ENCODE measurements around the gene MEGF8. TPM values are rescaled to one million over a fixed set of nuclear protein-coding genes. Genes with fewer than 3 reads are reported as not detected.

The MEGF8 gene
- total and polyA plus RNA-seq, 2 of the 8 experiments (the other 6 are each of a cell fraction or from before 2014, with no cell fraction given) = 13.0 to 23.7 TPM

DNA sequence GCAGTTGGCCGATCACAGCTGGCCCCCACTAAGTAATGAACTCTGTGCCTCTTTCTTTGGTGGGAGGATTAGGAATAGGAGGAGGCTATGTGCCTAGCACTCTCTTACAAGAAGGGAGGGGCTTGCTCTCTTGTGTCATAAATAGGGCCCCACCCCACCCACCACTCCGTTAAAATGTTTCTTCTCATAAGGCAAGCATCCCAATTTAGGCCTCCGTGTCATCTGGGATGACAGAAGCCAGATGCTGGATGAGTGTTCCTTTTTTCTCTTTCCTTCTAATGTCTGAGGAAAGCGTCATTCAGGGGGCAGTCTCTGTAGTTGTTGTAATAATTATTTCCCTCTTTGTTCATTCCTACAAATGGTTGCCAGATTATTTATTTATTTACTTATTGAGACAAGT, 101.9 kb downstream of the MEGF8 start, which contains the start of gene LIPE:
Gene LIPE (minus strand): TSS at position 76 of the 400 bp plus-strand sequence. CDS start 239 bp downstream, outside the sequence.
- H3K27ac ChIP-seq (ENCODE audit: low read depth, low read length) = no peak within 1 kb of the TSS
- H2BK120ac ChIP-seq (replicated peaks; ENCODE audit: low read depth, low read length) = no peak within 1 kb of the TSS
- TF ChIP-seq ATF2 (IDR thresholded peaks at IDR 0.05; ENCODE audit: low read length) (no peak), SIX5 (IDR thresholded peaks at IDR 0.05; ENCODE audit: low read depth, low read length) (no peak), SRF (IDR thresholded peaks at IDR 0.05; ENCODE audit: low read depth, low read length) (no peak), TEAD4 (IDR thresholded peaks at IDR 0.05; ENCODE audit: low read depth, low read length) (no peak)
- no peak within 1 kb of the TSS for H2BK12ac ChIP-seq (ENCODE audit: low read depth, low read length)
- H4K8ac ChIP-seq (ENCODE audit: extremely low read depth, insufficient read depth, low read length) = no peak within 1 kb of the TSS
- peaks cover 7% of the 10 kb centered on the region; the same call in 1 of the 2 replicates for H3K23me2 ChIP-seq (ENCODE audit: low read depth, low read length)
- H3K4me3 ChIP-seq (ENCODE audit: extremely low read depth in 1 of 4, insufficient read depth in 2 of 4, low read depth in 3 of 4, low read length in 4 of 4) = no peak within 1 kb of the TSS
- H3K4me2 ChIP-seq (ENCODE audit: insufficient read depth in 1 of 2, low read depth in 2 of 2, low read length in 2 of 2) = no peak within 1 kb of the TSS
- H4K20me1 ChIP-seq (replicated peaks in 1 of 2; ENCODE audit: control insufficient read depth in 1 of 2, insufficient read depth in 2 of 2, low read length in 2 of 2) = peaks cover 0 to 2% of the 10 kb centered on the region in 2 experiments
- H3K9ac ChIP-seq (replicated peaks in 1 of 4; ENCODE audit: extremely low read depth in 1 of 4, low read depth in 3 of 4, low read length in 3 of 4) = no peak within 1 kb of the TSS
- no peak within 1 kb of the TSS for H2AK5ac ChIP-seq (ENCODE audit: low read depth, low read length)
- no peak within 1 kb of the TSS for H2AFZ ChIP-seq (ENCODE audit: low read length)
- H3K4me1 ChIP-seq (replicated peaks in 1 of 4; ENCODE audit: control insufficient read depth in 3 of 4, insufficient read depth in 4 of 4, low read length in 3 of 4) = peaks cover 0 to 12% (median 4%) of the 10 kb centered on the region in 4 experiments; a peak in 5 of 7 replicates
- POLR2A ChIA-PET (ENCODE audit: partially characterized antibody) = no interaction called here
- DNase-seq (ENCODE audit: low read depth in 1 of 2, low spot score in 2 of 2) = no peak
- H4K5ac ChIP-seq (ENCODE audit: insufficient read length, low read depth, low read length) = no peak within 1 kb of the TSS
- H3K79me1 ChIP-seq (ENCODE audit: low read depth, low read length) = no peaks in the 10 kb centered on the region
- no peaks in the 10 kb centered on the region for H3K79me2 ChIP-seq (ENCODE audit: control insufficient read depth in 1 of 2, insufficient read depth in 2 of 2, low read length in 2 of 2)
- H3K4ac ChIP-seq (replicated peaks; ENCODE audit: insufficient read length, low read depth, low read length) = no peak within 1 kb of the TSS
- CTCF ChIA-PET (ENCODE audit: partially characterized antibody) = interaction anchor here (6.2 to 10.3 kb wide), 2 partner anchors 8 to 15 kb away, joined by 43 to 101 read pairs; partner anchors contain the start of gene CXCL17
- peaks cover 10 to 31% (median 24%) of the 10 kb centered on the region in 4 experiments for H3K27me3 ChIP-seq (replicated peaks in 1 of 4; ENCODE audit: control insufficient read depth in 3 of 4, extremely low read depth in 1 of 4, insufficient read depth in 3 of 4, low read length in 3 of 4)
- H3K18ac ChIP-seq (ENCODE audit: extremely low read depth, low read length) = no peak within 1 kb of the TSS
- no peak within 1 kb of the TSS for H2BK5ac ChIP-seq (ENCODE audit: low read depth, low read length)
- H3K14ac ChIP-seq (ENCODE audit: insufficient read length) = no peak within 1 kb of the TSS
- H3K56ac ChIP-seq (replicated peaks; ENCODE audit: insufficient read length, low read depth, low read length) = no peak within 1 kb of the TSS
- no peak within 1 kb of the TSS for H3K23ac ChIP-seq (ENCODE audit: insufficient read length)
- no peaks in the 10 kb centered on the region for H3K36me3 ChIP-seq (ENCODE audit: control insufficient read depth in 2 of 4, insufficient read depth in 4 of 4, low read length in 3 of 4)
- no peak within 1 kb of the TSS for H2BK20ac ChIP-seq (ENCODE audit: low read length)
- peaks cover 4 to 9% of the 10 kb centered on the region in 2 experiments for H3K9me3 ChIP-seq (ENCODE audit: insufficient read depth in 2 of 2, low read depth in 1 of 2, low read length in 1 of 2)
- H4K91ac ChIP-seq (replicated peaks; ENCODE audit: insufficient read length, low read length) = no peak within 1 kb of the TSS
- FAIRE-seq = no peak
- no peak within 1 kb of the TSS for H2BK15ac ChIP-seq (ENCODE audit: low read length)
- WGBS, 2 experiments (ENCODE audit: extremely low coverage in 1 of 2, insufficient coverage in 1 of 2, insufficient read length in 1 of 2, insufficient replicate concordance in 2 of 2, low coverage in 1 of 2, low lambda C conversion rate in 2 of 2, missing lambda C conversion rate in 1 of 2) = 87% methylated on average over 4 of the region's 4 CpGs; no CpG with 5 or more reads in 1 of the 2 experiments
